Spleen (tissue), 7 donors: ENCODE data around the gene SYPL2.

ENCODE experiments used
- CTCF ChIP-seq, 11 experiments: fragments of 200-600 bp in 7 of 11; fragments of 450-650 bp in 4 of 11; sonication (generic) in 4 of 11; IDR thresholded peaks in 8 of 11; conservative IDR thresholded peaks in 3 of 11; 1 replicate in 7 of 11; 2 replicates in 4 of 11; pipeline versions ENCODE4 v1.4.0 to v1.8.0; 2016 to 2021; ENCODE audit warnings: antibody characterized with exemption in 11 of 11, inconsistent platforms in 4 of 11, mild to moderate bottlenecking in 1 of 11
- POLR2A ChIP-seq, 3 donors: fragments of 450-650 bp; IDR thresholded peaks; one replicate each; pipeline ENCODE4 v1.5.1; 2017; ENCODE audit warnings: antibody characterized with exemption in 3 of 3, mild to moderate bottlenecking in 1 of 3
- POLR2AphosphoS5 ChIP-seq, 3 donors: sonication (generic); formaldehyde crosslinking; IDR thresholded peaks; one replicate each; pipeline ENCODE4 v1.5.1; 2017; ENCODE audit warnings: antibody characterized with exemption in 3 of 3
- donor health status: DM: no; HTN: no; CAD: no; lungs with moderate emphysema.
- donor health status: DM: no; HTN: no; CAD: no.
- donor health status: DM: no; HTN: no; CAD: no.

- TF ChIP-seq POLR2A (IDR thresholded peaks at IDR 0.05): no peak
- no peak for TF ChIP-seq CTCF (IDR thresholded peaks at IDR 0.05 in 8 of 11, conservative IDR thresholded peaks at IDR 0.05 in 3 of 11)
- TF ChIP-seq POLR2AphosphoS5 (IDR thresholded peaks at IDR 0.05): no peak
These were observed 25.0 kb downstream of the SYPL2 start for GRCh38 chr1:109491372-109491771.
